CD4-positive, alpha-beta memory T cell (primary cell): Measurements from ENCODE around the gene MYO5B. TPM values are rescaled to one million over a fixed set of nuclear protein-coding genes. Genes with fewer than 3 reads are reported as not detected.

Experiments
- CTCF ChIA-PET: fragments of 350-600 bp; sonication (Branson Sonifier 250); formaldehyde crosslinking; loops from one replicate; lab custom pipeline; 2021; ENCODE audit warnings: inconsistent platforms; ENCODE audit not compliant: partially characterized antibody; lab: Charles Lee
- POLR2A ChIA-PET: fragments of 350-600 bp; sonication (Branson Sonifier 250); formaldehyde crosslinking; loops from one replicate; lab custom pipeline; 2021; ENCODE audit not compliant: partially characterized antibody; lab: Charles Lee
- DNase-seq, 5 donors: peaks; one replicate each; pipeline versions ENCODE4 v3.0.0 to v3.0.0-alpha.2; 2020 to 2022; ENCODE audit warnings: mixed read lengths in 1 of 5
- H3K27ac ChIP-seq: one replicate; pipeline ENCODE4 v1.7.0; 2013; ENCODE audit warnings: low read depth, low read length
- H3K27me3 ChIP-seq: 2 replicates; pipeline ENCODE4 v1.7.0; 2013; ENCODE audit warnings: mild to moderate bottlenecking, low read length, moderate library complexity; ENCODE audit not compliant: insufficient read depth
- H3K36me3 ChIP-seq: 2 replicates; pipeline ENCODE4 v1.7.0; 2013; ENCODE audit warnings: mild to moderate bottlenecking, low read length, moderate library complexity; ENCODE audit not compliant: insufficient read depth
- H3K4me1 ChIP-seq: 2 replicates; pipeline ENCODE4 v1.7.0; 2013; ENCODE audit warnings: mild to moderate bottlenecking, low read length, moderate library complexity; ENCODE audit not compliant: insufficient read depth
- H3K4me3 ChIP-seq, 2 donors: one replicate each; pipeline ENCODE4 v1.7.0; 2013; ENCODE audit warnings: low read length in 2 of 2, mild to moderate bottlenecking in 1 of 2
- H3K9me3 ChIP-seq, 2 donors: one replicate each; pipeline ENCODE4 v1.7.0; 2013; ENCODE audit warnings: low read length in 2 of 2, control low read depth in 1 of 2; ENCODE audit not compliant: control insufficient read depth in 1 of 2
- H3K27ac Mint-ChIP-seq, 7 donors: one replicate each; pipeline ENCODE4 v1.8.0; 2020 to 2021; ENCODE audit warnings: mixed read lengths in 7 of 7, mild to moderate bottlenecking in 6 of 7, inconsistent platforms in 3 of 7, moderate library complexity in 3 of 7
- H3K27me3 Mint-ChIP-seq, 2 donors: one replicate each; pipeline ENCODE4 v1.8.0; 2020 to 2021; ENCODE audit warnings: mixed read lengths in 2 of 2
- H3K36me3 Mint-ChIP-seq, 2 donors: one replicate each; pipeline ENCODE4 v1.8.0; 2020 to 2021; ENCODE audit warnings: mixed read lengths in 2 of 2, inconsistent platforms in 1 of 2, mild to moderate bottlenecking in 1 of 2
- H3K4me1 Mint-ChIP-seq, 4 donors: one replicate each; pipeline ENCODE4 v1.8.0; 2020 to 2021; ENCODE audit warnings: mixed read lengths in 4 of 4, mild to moderate bottlenecking in 1 of 4
- H3K4me3 Mint-ChIP-seq, 8 donors: one replicate each; pipeline ENCODE4 v1.8.0; 2020 to 2021; ENCODE audit warnings: mixed read lengths in 8 of 8, mild to moderate bottlenecking in 7 of 8, moderate library complexity in 6 of 8, inconsistent platforms in 3 of 8
- H3K9me3 Mint-ChIP-seq, 8 donors: one replicate each; pipeline ENCODE4 v1.8.0; 2020 to 2021; ENCODE audit warnings: mixed read lengths in 8 of 8, mild to moderate bottlenecking in 5 of 8, inconsistent platforms in 3 of 8, moderate library complexity in 1 of 8
- intact Hi-C: fragments of 100-400 bp; cut with micrococcal nuclease; formaldehyde crosslinking; loops from one replicate; pipeline ENCODE4 v1.15.1; 2023
- polyA plus RNA-seq, 2 donors: library from polyadenylated mRNA; unstranded; fragments of 300-500 nt; fragmentation: Illumina TruSeq; gene quantifications; one replicate each; pipeline ENCODE4 v1.2.3, GENCODE V29; 2021
- total RNA-seq, 2 experiments: library from RNA; stranded (reverse); gene quantifications; one replicate each; pipeline ENCODE4 v1.2.3, GENCODE V29; 2021

The MYO5B gene
- total and polyA plus RNA-seq, 4 experiments from 2014 or later = 0.02 TPM; not detected in 3

DNA sequence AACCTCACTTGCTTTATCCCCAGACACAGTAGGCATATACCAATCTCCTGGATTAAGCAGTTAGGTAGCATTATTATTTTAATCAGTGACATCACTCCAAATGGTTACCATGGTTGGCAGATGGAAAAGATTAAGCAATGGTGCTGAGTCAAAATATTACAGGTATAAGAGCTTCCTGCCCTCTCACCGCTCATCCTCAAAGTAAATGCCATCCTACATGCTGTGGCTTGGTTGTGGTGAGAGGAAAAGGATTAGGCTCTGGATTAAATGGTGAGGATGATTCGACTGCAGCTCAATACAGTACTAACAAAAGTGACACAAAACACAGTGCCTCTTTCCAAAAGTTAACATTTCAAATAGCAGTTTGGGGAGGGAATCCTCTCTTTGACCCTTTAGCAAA lies 272.7 kb downstream of the MYO5B start:
- Histone ChIP-seq H3K4me3 (no peak overlapping the region), H3K4me1 (no peaks in the 10 kb centered on the region), H3K36me3 (no peaks in the 10 kb centered on the region), H3K27me3 (peaks cover 11% of the 10 kb centered on the region), H3K9me3 (no peaks in the 10 kb centered on the region), H3K27ac (no peak overlapping the region)
- peaks cover 0 to 7% (median 0%) of the 10 kb centered on the region in 8 donors for H3K9me3 Mint-ChIP-seq
- ChIA-PET POLR2A (no interaction called here), CTCF (interaction anchor here (0.6 to 0.9 kb wide), 2 partner anchors 10 to 1967 kb away, joined by 3 to 4 read pairs; no protein-coding TSS in a partner anchor)
- peaks cover 19 to 50% of the 10 kb centered on the region in 2 donors for H3K27me3 Mint-ChIP-seq
- H3K27ac Mint-ChIP-seq = no peak overlapping the region
- H3K36me3 Mint-ChIP-seq = no peaks in the 10 kb centered on the region
- H3K4me1 Mint-ChIP-seq = no peaks in the 10 kb centered on the region
- H3K4me3 Mint-ChIP-seq = no peak overlapping the region
- DNase-seq = no peak
- intact Hi-C loops = no loop called here

DNA sequence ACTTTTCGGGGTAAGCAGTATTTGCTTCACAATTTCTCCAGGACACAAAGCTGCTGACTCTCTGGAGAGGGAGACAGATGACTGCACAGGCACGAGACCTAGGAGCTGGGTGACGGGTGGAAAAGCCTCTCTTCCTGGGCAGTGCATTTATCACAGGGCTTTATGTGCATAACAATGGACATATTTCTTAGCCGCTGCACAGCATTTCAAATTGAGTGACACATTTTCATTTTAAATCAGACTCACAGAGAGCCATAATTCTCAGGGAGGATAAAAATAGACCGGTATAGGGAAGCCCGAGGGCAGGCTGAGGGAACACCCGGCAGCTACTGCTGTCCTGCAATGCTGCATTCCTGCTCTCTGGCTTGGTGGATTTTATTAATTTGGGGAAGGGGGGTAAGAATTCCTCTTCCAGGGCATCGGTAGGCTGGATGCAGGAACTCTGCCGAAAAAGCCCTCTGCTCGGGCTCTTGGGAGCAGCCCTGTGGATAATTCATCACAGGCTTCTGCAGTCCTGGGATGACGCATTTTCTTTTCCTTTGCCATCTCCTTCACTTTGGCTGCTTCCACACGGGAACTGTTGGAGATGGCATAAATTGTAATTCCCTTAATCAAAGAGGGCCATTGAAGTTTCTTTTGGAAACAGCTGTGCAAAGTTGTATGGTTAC lies 273.5 kb downstream of the MYO5B start:
- H3K4me1 ChIP-seq = no peaks in the 10 kb centered on the region
- ChIA-PET POLR2A (no interaction called here), CTCF (interaction anchor here (0.6 to 0.7 kb wide), 2 partner anchors 879 to 1966 kb away, joined by 3 to 5 read pairs; no protein-coding TSS in a partner anchor)
- intact Hi-C loops = no loop called here
- no peaks in the 10 kb centered on the region for H3K36me3 ChIP-seq
- no peak overlapping the region for H3K27ac Mint-ChIP-seq
- DNase-seq = no peak
- no peak overlapping the region for H3K4me3 ChIP-seq
- no peaks in the 10 kb centered on the region for H3K36me3 Mint-ChIP-seq
- no peaks in the 10 kb centered on the region for H3K9me3 ChIP-seq
- peaks cover 18 to 48% of the 10 kb centered on the region in 2 donors for H3K27me3 Mint-ChIP-seq
- H3K27me3 ChIP-seq = peaks cover 11% of the 10 kb centered on the region
- no peaks in the 10 kb centered on the region for H3K4me1 Mint-ChIP-seq
- H3K4me3 Mint-ChIP-seq = no peak overlapping the region
- H3K27ac ChIP-seq = no peak overlapping the region
- H3K9me3 Mint-ChIP-seq = peaks cover 0 to 7% (median 0%) of the 10 kb centered on the region in 8 donors

DNA sequence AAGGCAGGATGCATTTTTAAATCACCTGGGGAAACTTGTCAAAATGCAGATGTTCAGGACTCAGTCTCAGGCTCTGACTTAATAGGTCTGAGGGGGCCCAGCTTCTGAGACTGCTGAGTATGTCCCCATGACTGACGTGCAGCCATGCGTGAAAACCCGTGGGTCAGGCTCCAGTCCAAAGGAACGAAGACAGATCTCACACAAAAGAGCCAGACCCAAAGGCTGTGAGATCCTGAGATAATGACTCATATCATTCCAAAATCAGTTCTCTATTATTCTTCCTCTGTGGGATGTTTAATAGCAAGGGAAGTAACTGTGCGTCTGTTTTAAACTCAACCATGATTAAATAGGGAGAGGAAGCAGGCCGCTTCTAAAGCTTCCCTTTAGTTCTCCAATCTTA lies 274.2 kb downstream of the MYO5B start:
- Histone ChIP-seq H3K36me3 (no peaks in the 10 kb centered on the region), H3K4me1 (no peaks in the 10 kb centered on the region), H3K9me3 (no peaks in the 10 kb centered on the region), H3K4me3 (no peak overlapping the region), H3K27me3 (peaks cover 11% of the 10 kb centered on the region), H3K27ac (no peak overlapping the region)
- no peak for DNase-seq
- Mint-ChIP-seq H3K27ac (no peak overlapping the region), H3K4me3 (no peak overlapping the region), H3K9me3 (peaks cover 0 to 7% (median 0%) of the 10 kb centered on the region in 8 donors), H3K27me3 (peaks cover 18 to 44% of the 10 kb centered on the region in 2 donors), H3K4me1 (no peaks in the 10 kb centered on the region), H3K36me3 (no peaks in the 10 kb centered on the region)
- intact Hi-C loops = no loop called here
- ChIA-PET POLR2A (no interaction called here), CTCF (interaction anchor here (0.7 kb wide), 1 partner anchor 878 kb away, joined by 5 read pairs; no protein-coding TSS in a partner anchor)

GRCh38 chr18:49917742-49918141 lies 277.2 kb downstream of the MYO5B start:
- no peak for DNase-seq
- ChIA-PET POLR2A (no interaction called here), CTCF (no interaction called here)
- no peaks in the 10 kb centered on the region for H3K36me3 ChIP-seq
- H3K4me1 Mint-ChIP-seq = no peaks in the 10 kb centered on the region
- H3K27me3 ChIP-seq = peaks cover 11% of the 10 kb centered on the region
- peaks cover 0 to 3% (median 0%) of the 10 kb centered on the region in 8 donors for H3K9me3 Mint-ChIP-seq
- H3K27ac ChIP-seq = no peak overlapping the region
- H3K9me3 ChIP-seq = no peaks in the 10 kb centered on the region
- H3K27ac Mint-ChIP-seq = no peak overlapping the region
- H3K36me3 Mint-ChIP-seq = no peaks in the 10 kb centered on the region
- no peak overlapping the region for H3K4me3 Mint-ChIP-seq
- H3K4me1 ChIP-seq = no peaks in the 10 kb centered on the region
- intact Hi-C loops = no loop called here
- peaks cover 16 to 46% of the 10 kb centered on the region in 2 donors for H3K27me3 Mint-ChIP-seq
- H3K4me3 ChIP-seq = no peak overlapping the region

DNA sequence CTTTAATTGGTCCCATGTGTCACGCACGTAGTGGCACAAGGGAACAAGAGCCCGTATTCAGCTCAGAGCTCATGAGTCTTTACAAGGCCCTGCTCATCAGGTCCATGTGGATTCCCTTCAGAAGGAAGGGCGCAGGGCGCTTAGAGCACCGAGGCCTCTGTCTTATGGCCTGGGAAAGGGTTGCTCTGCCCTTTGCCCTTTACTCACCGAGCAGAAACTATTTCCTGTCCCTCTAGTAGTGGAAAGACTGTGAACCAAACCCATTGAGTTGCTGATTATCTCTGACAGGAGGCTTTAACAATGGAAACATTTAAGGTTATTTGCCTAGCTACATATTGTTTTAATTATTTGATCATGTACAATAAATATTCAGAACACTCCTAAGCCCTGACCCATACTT lies 279.6 kb downstream of the MYO5B start:
- Mint-ChIP-seq H3K9me3 (peaks cover 0 to 5% (median 1%) of the 10 kb centered on the region in 8 donors), H3K27me3 (peaks cover 11 to 34% of the 10 kb centered on the region in 2 donors), H3K36me3 (no peaks in the 10 kb centered on the region), H3K27ac (peak overlapping the region in 1 of 7 donors; percentile 19), H3K4me3 (no peak overlapping the region), H3K4me1 (no peaks in the 10 kb centered on the region)
- Histone ChIP-seq H3K4me1 (no peaks in the 10 kb centered on the region), H3K36me3 (no peaks in the 10 kb centered on the region), H3K27ac (no peak overlapping the region), H3K27me3 (peaks cover 11% of the 10 kb centered on the region), H3K9me3 (no peaks in the 10 kb centered on the region), H3K4me3 (no peak overlapping the region)
- intact Hi-C loops = no loop called here
- POLR2A ChIA-PET = no interaction called here
- DNase-seq = no peak
- CTCF ChIA-PET = no interaction called here

GRCh38 chr18:49913221-49913620 lies 281.7 kb downstream of the MYO5B start:
- intact Hi-C loops = no loop called here
- no peak overlapping the region for H3K4me3 ChIP-seq
- no peak for DNase-seq
- POLR2A ChIA-PET = no interaction called here
- Mint-ChIP-seq H3K27ac (peak overlapping the region in 1 of 7 donors; percentile 60), H3K36me3 (no peaks in the 10 kb centered on the region), H3K4me3 (no peak overlapping the region), H3K27me3 (peaks cover 6 to 18% of the 10 kb centered on the region in 2 donors), H3K9me3 (peaks cover 0 to 5% (median 1%) of the 10 kb centered on the region in 8 donors), H3K4me1 (no peaks in the 10 kb centered on the region)
- H3K27me3 ChIP-seq = peaks cover 4% of the 10 kb centered on the region
- no peaks in the 10 kb centered on the region for H3K9me3 ChIP-seq
- CTCF ChIA-PET = no interaction called here
- H3K27ac ChIP-seq = no peak overlapping the region
- no peaks in the 10 kb centered on the region for H3K36me3 ChIP-seq
- H3K4me1 ChIP-seq = no peaks in the 10 kb centered on the region

- Histone ChIP-seq H3K4me3 (no peak overlapping the region), H3K9me3 (no peaks in the 10 kb centered on the region), H3K4me1 (no peaks in the 10 kb centered on the region), H3K27ac (no peak overlapping the region), H3K36me3 (no peaks in the 10 kb centered on the region), H3K27me3 (no peaks in the 10 kb centered on the region)
- CTCF ChIA-PET = interaction anchor here (0.6 kb wide), 1 partner anchor 485 kb away, joined by 3 read pairs; no protein-coding TSS in a partner anchor
- no peak for DNase-seq
- H3K4me3 Mint-ChIP-seq = no peak overlapping the region
- H3K27me3 Mint-ChIP-seq = peaks cover 4 to 11% of the 10 kb centered on the region in 2 donors
- POLR2A ChIA-PET = no interaction called here
- H3K27ac Mint-ChIP-seq = no peak overlapping the region
- H3K9me3 Mint-ChIP-seq = peaks cover 0 to 5% (median 1%) of the 10 kb centered on the region in 8 donors
- H3K4me1 Mint-ChIP-seq = no peaks in the 10 kb centered on the region
- intact Hi-C loops = no loop called here
- no peaks in the 10 kb centered on the region for H3K36me3 Mint-ChIP-seq
Observed at GRCh38 chr18:49911427-49911826, 283.5 kb downstream of the MYO5B start.
